Measurements from ENCODE around the gene CHD9. TPM values are rescaled to one million over a fixed set of nuclear protein-coding genes. Genes with fewer than 3 reads are reported as not detected.

The CHD9 gene
- total and polyA plus RNA-seq, 4 donors, result 6.2 to 46.6 (median 32.5) TPM

- Histone ChIP-seq H3K27ac (ENCODE audit: low read depth in 1 of 2, low read length in 2 of 2) (no peak overlapping the region), H3K36me3 (ENCODE audit: control insufficient read depth in 4 of 4, insufficient read depth in 3 of 4, low read depth in 1 of 4, low read length in 3 of 4) (no peaks in the 10 kb centered on the region), H3K4me3 (ENCODE audit: low read depth in 1 of 3, low read length in 3 of 3) (no peak overlapping the region), H3K9ac (ENCODE audit: low read depth in 1 of 2, low read length in 2 of 2) (no peak overlapping the region), H3K9me3 (ENCODE audit: control insufficient read depth in 4 of 4, low read length in 3 of 4) (no peaks in the 10 kb centered on the region), H3K27me3 (ENCODE audit: control insufficient read depth in 4 of 4, insufficient read depth in 4 of 4, low read length in 3 of 4) (no peaks in the 10 kb centered on the region), H3K4me1 (ENCODE audit: control insufficient read depth in 4 of 4, insufficient read depth in 4 of 4, low read length in 3 of 4) (peaks cover 7 to 41% (median 29%) of the 10 kb centered on the region in 4 donors)
- 85% methylated on average over 7 of the region's 7 CpGs for WGBS
- DNase-seq (ENCODE audit: low spot score), result no peak
- TF ChIP-seq RXRA (IDR thresholded peaks at IDR 0.05) (no peak), HNF4G (IDR thresholded peaks at IDR 0.05) (no peak), SP1 (IDR thresholded peaks at IDR 0.05) (no peak), HNF4A (conservative IDR thresholded peaks at IDR 0.05) (no peak), GABPA (IDR thresholded peaks at IDR 0.05 in 1 of 2, conservative IDR thresholded peaks at IDR 0.05 in 1 of 2) (no peak), RAD21 (IDR thresholded peaks at IDR 0.05) (no peak), YY1 (IDR thresholded peaks at IDR 0.05) (no peak), FOXA1 (IDR thresholded peaks at IDR 0.05) (no peak), JUND (IDR thresholded peaks at IDR 0.05) (no peak)
Measured at GRCh38 chr16:53059672-53060071, 4.9 kb downstream of the CHD9 start.

- DNase-seq (ENCODE audit: low spot score), result no peak
Measured at GRCh38 chr16:53061256-53061655, 6.5 kb downstream of the CHD9 start.

GRCh38 chr16:53061701-53062159, 6.9 kb downstream of the CHD9 start:
- Histone ChIP-seq H3K9me3 (ENCODE audit: control insufficient read depth in 4 of 4, low read length in 3 of 4) (no peaks in the 10 kb centered on the region), H3K4me1 (ENCODE audit: control insufficient read depth in 4 of 4, insufficient read depth in 4 of 4, low read length in 3 of 4) (peaks cover 7 to 29% (median 18%) of the 10 kb centered on the region in 4 donors), H3K9ac (ENCODE audit: low read depth in 1 of 2, low read length in 2 of 2) (no peak overlapping the region), H3K27me3 (ENCODE audit: control insufficient read depth in 4 of 4, insufficient read depth in 4 of 4, low read length in 3 of 4) (no peaks in the 10 kb centered on the region), H3K27ac (ENCODE audit: low read depth in 1 of 2, low read length in 2 of 2) (peak overlapping the region in 1 of 2 donors; percentile 45), H3K4me3 (ENCODE audit: low read depth in 1 of 3, low read length in 3 of 3) (no peak overlapping the region), H3K36me3 (ENCODE audit: control insufficient read depth in 4 of 4, insufficient read depth in 3 of 4, low read depth in 1 of 4, low read length in 3 of 4) (no peaks in the 10 kb centered on the region)
- 20% methylated on average over 3 of the region's 3 CpGs for WGBS
- no peak for DNase-seq (ENCODE audit: low spot score)
- TF ChIP-seq HNF4G (IDR thresholded peaks at IDR 0.05) (peak; percentile 28), CTCF (IDR thresholded peaks at IDR 0.05; ENCODE audit: low read depth, low read length, missing input control) (no peak), YY1 (IDR thresholded peaks at IDR 0.05) (peak; percentile 38), JUND (IDR thresholded peaks at IDR 0.05) (no peak), GABPA (IDR thresholded peaks at IDR 0.05 in 1 of 2, conservative IDR thresholded peaks at IDR 0.05 in 1 of 2) (no peak), EGR1 (IDR thresholded peaks at IDR 0.05; ENCODE audit: low read depth in 2 of 2) (peak; percentile 92 to 97), REST (IDR thresholded peaks at IDR 0.05) (no peak), MAX (IDR thresholded peaks at IDR 0.05) (peak; percentile 68), RAD21 (IDR thresholded peaks at IDR 0.05) (peak; percentile 45 to 61)

More at GRCh38 chr16:53061256-53061655, 6.5 kb downstream of the CHD9 start:
- Histone ChIP-seq H3K9ac (ENCODE audit: low read depth in 1 of 2, low read length in 2 of 2) (no peak overlapping the region), H3K4me1 (ENCODE audit: control insufficient read depth in 4 of 4, insufficient read depth in 4 of 4, low read length in 3 of 4) (peaks cover 7 to 33% (median 22%) of the 10 kb centered on the region in 4 donors), H3K27ac (ENCODE audit: low read depth in 1 of 2, low read length in 2 of 2) (peak overlapping the region in 1 of 2 donors; percentile 45), H3K27me3 (ENCODE audit: control insufficient read depth in 4 of 4, insufficient read depth in 4 of 4, low read length in 3 of 4) (no peaks in the 10 kb centered on the region), H3K36me3 (ENCODE audit: control insufficient read depth in 4 of 4, insufficient read depth in 3 of 4, low read depth in 1 of 4, low read length in 3 of 4) (no peaks in the 10 kb centered on the region), H3K4me3 (ENCODE audit: low read depth in 1 of 3, low read length in 3 of 3) (no peak overlapping the region), H3K9me3 (ENCODE audit: control insufficient read depth in 4 of 4, low read length in 3 of 4) (no peaks in the 10 kb centered on the region)
- TF ChIP-seq ZBTB33 (IDR thresholded peaks at IDR 0.05), result no peak
- no peak for TF ChIP-seq MAX (IDR thresholded peaks at IDR 0.05)
- TF ChIP-seq NR2F2 (IDR thresholded peaks at IDR 0.05), result no peak
- no peak for TF ChIP-seq FOXA2 (IDR thresholded peaks at IDR 0.05)
- TF ChIP-seq FOXA1 (IDR thresholded peaks at IDR 0.05), result no peak
- no peak for TF ChIP-seq RXRA (IDR thresholded peaks at IDR 0.05)
- TF ChIP-seq EGR1 (IDR thresholded peaks at IDR 0.05; ENCODE audit: low read depth in 2 of 2), result no peak
- no peak for TF ChIP-seq ATF3 (IDR thresholded peaks at IDR 0.05)
- 94% methylated on average over 5 of the region's 5 CpGs for WGBS

All from liver (tissue), 9 donors.